HepG2 (cell line): Measurements from ENCODE around the gene MYO16. TPM values are rescaled to one million over a fixed set of nuclear protein-coding genes. Genes with fewer than 3 reads are reported as not detected.

Experiments
- ATAC-seq: fragments of 200-7000 bp; cut with Tn5 transposase; 3 replicates; pipeline ENCODE4 v1.9.1; 2020; ENCODE audit warnings: mild to moderate bottlenecking, moderate library complexity
- BruUV-seq: library from RNA; stranded (reverse); fragments of 400-500 nt; replicated peaks from 2 replicates; lab custom pipeline; 2021; lab: Mats Ljungman, UMichigan
- CTCF ChIA-PET: fragments of 300-600 bp; formaldehyde crosslinking; extraction: SDS; loops from one replicate; lab custom pipeline; 2021; ENCODE audit warnings: low total read pairs, inconsistent platforms, low intra/inter-chr PET ratio; lab: Yijun Ruan, JAX
- POLR2A ChIA-PET: fragments of 350-600 bp; sonication (Branson Sonifier 250); formaldehyde crosslinking; loops from one replicate; lab custom pipeline; 2020; ENCODE audit warnings: antibody characterized with exemption, inconsistent platforms; lab: Yijun Ruan, JAX
- DNase-seq: peaks from one replicate; pipeline ENCODE4 v3.0.0-alpha.2; 2015; ENCODE audit warnings: low spot score
- FAIRE-seq: peaks from 3 replicates; lab custom pipeline; 2011; peaks lifted over from hg19 to GRCh38; lab: Jason Lieb, UNC
- H2AFZ ChIP-seq: one replicate; pipeline ENCODE4 v1.6.1; 2011; ENCODE audit warnings: low read length, inconsistent platforms
- H3K27ac ChIP-seq: fragments of 300-600 bp; 3 replicates; pipeline ENCODE4 v1.8.0; 2011; ENCODE audit warnings: mixed run types, mild to moderate bottlenecking, mixed read lengths, low read length, inconsistent platforms; ENCODE audit not compliant: insufficient read depth; ENCODE audit errors: extremely low read length
- H3K27me3 ChIP-seq, 2 experiments: fragments of 200-600 bp in 1 of 2; 2 replicates in 1 of 2; 3 replicates in 1 of 2; pipeline versions ENCODE4 v1.6.0 to v1.8.0; 2011; ENCODE audit warnings: low read length in 2 of 2, mild to moderate bottlenecking in 2 of 2, moderate library complexity in 2 of 2, inconsistent platforms in 1 of 2; ENCODE audit not compliant: insufficient read depth in 2 of 2, control insufficient read depth in 1 of 2
- H3K36me3 ChIP-seq, 2 experiments: fragments of 200-600 bp in 1 of 2; replicated peaks in 1 of 2; 2 replicates in 1 of 2; 3 replicates in 1 of 2; pipeline versions ENCODE4 v1.5.1 to v1.8.0; 2011; ENCODE audit warnings: low read length in 2 of 2, inconsistent platforms in 1 of 2; ENCODE audit not compliant: insufficient read depth in 2 of 2, control insufficient read depth in 1 of 2
- H3K4me1 ChIP-seq: 2 replicates; pipeline ENCODE4 v1.5.1; 2012; ENCODE audit warnings: low read length, inconsistent platforms; ENCODE audit not compliant: insufficient read depth
- H3K4me2 ChIP-seq: 2 replicates; pipeline ENCODE4 v1.6.0; 2011; ENCODE audit warnings: low read depth, low read length, inconsistent platforms
- H3K4me3 ChIP-seq, 3 experiments: fragments of 200-600 bp in 1 of 3; sonication (generic), shearing (Covaris generic) in 1 of 3; replicated peaks in 1 of 3; 2 replicates each; pipeline ENCODE4 v1.5.1; 2011 to 2016; ENCODE audit warnings: low read length in 3 of 3, inconsistent platforms in 2 of 3, low read depth in 2 of 3, mild to moderate bottlenecking in 2 of 3, control low read depth in 1 of 3, mixed read lengths in 1 of 3; ENCODE audit not compliant: insufficient read depth in 1 of 3
- H3K79me2 ChIP-seq: one replicate; pipeline ENCODE4 v1.6.1; 2011; ENCODE audit warnings: low read length, inconsistent platforms; ENCODE audit not compliant: insufficient read depth
- H3K9ac ChIP-seq: 2 replicates; pipeline ENCODE4 v1.6.0; 2011; ENCODE audit warnings: mild to moderate bottlenecking, low read depth, low read length, inconsistent platforms; ENCODE audit not compliant: insufficient read depth
- H3K9me3 ChIP-seq: 2 replicates; pipeline ENCODE4 v1.5.1; 2012; ENCODE audit warnings: mild to moderate bottlenecking, low read length
- H4K20me1 ChIP-seq: 2 replicates; pipeline ENCODE4 v1.6.0; 2011; ENCODE audit warnings: inconsistent platforms, mild to moderate bottlenecking, low read length, moderate library complexity; ENCODE audit not compliant: insufficient read depth
- ATAD3A ChIP-seq: sonication (generic); formaldehyde crosslinking; IDR thresholded peaks from 2 replicates; pipeline ENCODE4 v1.4.0; 2020; ENCODE audit warnings: missing genetic modification reagents
- ELF1 ChIP-seq: sonication (generic); formaldehyde crosslinking; IDR thresholded peaks from 2 replicates; pipeline ENCODE4 v1.4.0; 2020; ENCODE audit warnings: missing genetic modification reagents
- ZHX2 ChIP-seq, 2 experiments: sonication (generic) in 1 of 2; formaldehyde crosslinking in 1 of 2; IDR thresholded peaks; 2 replicates each; pipeline versions ENCODE4 v1.6.1 to v1.9.0; 2014 to 2022; ENCODE audit warnings: antibody characterized with exemption in 1 of 2, borderline replicate concordance in 1 of 2, inconsistent platforms in 1 of 2, low read depth in 1 of 2, missing genetic modification reagents in 1 of 2
- ZNF12 ChIP-seq: sonication (generic); formaldehyde crosslinking; IDR thresholded peaks from 2 replicates; pipeline ENCODE4 v1.5.0; 2020; ENCODE audit warnings: missing genetic modification reagents
- WGBS: methylation state at CpG from one replicate; pipeline ENCODE4 v1.1.6; 2017; ENCODE audit warnings: low lambda C conversion rate; 5-methylcytosine and 5-hydroxymethylcytosine counted together
- in situ Hi-C: cut with HindIII; loops from 2 replicates; pipeline ENCODE4 v1.10.0; 2017; ENCODE audit warnings: low pct_unique_long_range_greater_than_20kb; ENCODE audit not compliant: extremely low pct_ligation_motif_present
- intact Hi-C: fragments of 100-400 bp; cut with micrococcal nuclease; formaldehyde crosslinking; loops from one replicate; pipeline ENCODE4 v1.10.0; 2022; ENCODE audit not compliant: unreplicated experiment
- polyA plus RNA-seq, 8 experiments: library from polyadenylated mRNA; depleted of rRNA in 3 of 8; stranded (reverse) in 7 of 8; unstranded in 1 of 8; fragments of >200 nt; fragmentation: Illumina TruSeq in 4 of 8; extraction: Trizol in 4 of 8; gene quantifications; 2 replicates each; pipeline versions ENCODE4 v1.2.1 to v1.2.3, GENCODE V29; 2011 to 2016; ENCODE audit warnings: low read depth in 4 of 8, missing spikeins in 1 of 8, mixed read lengths in 1 of 8; ENCODE audit not compliant: insufficient read depth in 1 of 8
- total RNA-seq, 5 experiments: library from RNA; depleted of rRNA; stranded (reverse); fragments of >200 nt; fragmentation: Illumina TruSeq; extraction: Trizol; gene quantifications; 2 replicates each; pipeline ENCODE4 v1.2.3, GENCODE V29; 2016; ENCODE audit warnings: low read depth in 1 of 5

MYO16 gene
- total and polyA plus RNA-seq, 2 of the 13 experiments (the other 11 are each of a cell fraction or from before 2014, with no cell fraction given): not detected

- no peaks in the 10 kb centered on the region for H3K4me1 ChIP-seq
- 3% methylated on average over 4 of the region's 4 CpGs for WGBS
- no peak for FAIRE-seq
- no peaks in the 10 kb centered on the region for H3K36me3 ChIP-seq
- intact Hi-C loops: no loop called here
- no peak overlapping the region for H3K4me2 ChIP-seq
- peaks cover 18% of the 10 kb centered on the region for H3K9me3 ChIP-seq
- no peak overlapping the region for H3K27ac ChIP-seq
- no peak for DNase-seq
- no peak for TF ChIP-seq ZNF12 (CRISPR knock-in tag)
- no peak for TF ChIP-seq ATAD3A (CRISPR knock-in tag)
- no peak for TF ChIP-seq ELF1 (CRISPR knock-in tag)
- TF ChIP-seq ZHX2 (IDR thresholded peaks at IDR 0.05; ENCODE audit: low read depth): no peak
- TF ChIP-seq ZHX2 (CRISPR knock-in tag; IDR thresholded peaks at IDR 0.05; ENCODE audit: borderline replicate concordance): no peak
- H3K79me2 ChIP-seq: no peaks in the 10 kb centered on the region
- ATAC-seq: no peak
- no peak overlapping the region for H3K4me3 ChIP-seq
- no TSS peak for BruUV-seq
- no peaks in the 10 kb centered on the region for H4K20me1 ChIP-seq
- in situ Hi-C loops: no loop called here
- no peak overlapping the region for H3K9ac ChIP-seq
- H2AFZ ChIP-seq: no peak overlapping the region
- CTCF ChIA-PET: no interaction called here
- POLR2A ChIA-PET: no interaction called here
- no peaks in the 10 kb centered on the region for H3K27me3 ChIP-seq
Observed at GRCh38 chr13:108795841-108796240, 166.4 kb downstream of the MYO16 start.
